HCT116 (cell line): ENCODE results near the gene PRKAG2. TPM values are rescaled to one million over a fixed set of nuclear protein-coding genes. Genes with fewer than 3 reads are reported as not detected.

Source experiments
- ATAC-seq: fragments of 200-7000 bp; cut with Tn5 transposase; 2 replicates; pipeline ENCODE4 v1.9.1; 2020; ENCODE audit warnings: mild to moderate bottlenecking, moderate library complexity
- BruUV-seq: library from RNA; stranded (reverse); fragments of 400-500 nt; replicated peaks from 2 replicates; lab custom pipeline; 2021; lab: Mats Ljungman, UMichigan
- CTCF ChIA-PET: fragments of 300-600 bp; sonication (Branson Sonifier 250); formaldehyde crosslinking; loops from one replicate; lab custom pipeline; 2021; ENCODE audit warnings: antibody characterized with exemption; lab: Charles Lee
- POLR2A ChIA-PET: fragments of 300-600, 350-600 bp; sonication (Branson Sonifier 250); formaldehyde crosslinking; loops from one replicate; lab custom pipeline; 2021; ENCODE audit warnings: antibody characterized with exemption; lab: Charles Lee
- RAD21 ChIA-PET, 2 experiments: fragments of 300-600 bp; sonication (Branson Sonifier 250); formaldehyde crosslinking; loops; one replicate each; lab custom pipeline; 2023; ENCODE audit warnings: low total read pairs in 2 of 2; ENCODE audit not compliant: uncharacterized antibody in 2 of 2, unreplicated experiment in 2 of 2, low non-redundant PET in 1 of 2; lab: Charles Lee
- DNase-seq: peaks from one replicate; pipeline ENCODE4 v3.0.0-alpha.2; 2010; ENCODE audit warnings: low read depth, low spot score
- H2AFZ ChIP-seq: fragments of 200-600 bp; shearing (Covaris generic), sonication (generic); 2 replicates; pipeline ENCODE4 v1.6.1; 2017; ENCODE audit warnings: low read depth, mixed run types, mixed read lengths, antibody characterized with exemption, low read length; ENCODE audit not compliant: poor library complexity, severe bottlenecking
- H3K27ac ChIP-seq: 2 replicates; pipeline ENCODE4 v1.5.1; 2012; ENCODE audit warnings: low read depth, low read length
- H3K27me3 ChIP-seq: fragments of 200-600 bp; sonication (generic); 2 replicates; pipeline ENCODE4 v1.6.1; 2016; ENCODE audit warnings: mixed run types, low read length, mixed read lengths; ENCODE audit not compliant: insufficient read depth
- H3K36me3 ChIP-seq, 2 experiments: fragments of 200-500 bp in 1 of 2; fragments of 200-600 bp in 1 of 2; sonication (Bioruptor generic) in 1 of 2; sonication (generic) in 1 of 2; 2 replicates each; pipeline versions ENCODE4 v1.5.1 to v1.6.1; 2014 to 2016; ENCODE audit warnings: low read length in 2 of 2, inconsistent platforms in 1 of 2, mixed read lengths in 1 of 2, mixed run types in 1 of 2; ENCODE audit not compliant: insufficient read depth in 2 of 2, control insufficient read depth in 1 of 2
- H3K4me1 ChIP-seq, 2 experiments: fragments of 200-600 bp in 1 of 2; sonication (generic) in 1 of 2; 2 replicates each; pipeline versions ENCODE4 v1.5.1 to v1.6.1; 2012 to 2017; ENCODE audit warnings: low read length in 2 of 2, inconsistent platforms in 1 of 2, mild to moderate bottlenecking in 1 of 2, mixed read lengths in 1 of 2, mixed run types in 1 of 2, moderate library complexity in 1 of 2; ENCODE audit not compliant: insufficient read depth in 2 of 2, control insufficient read depth in 1 of 2
- H3K4me2 ChIP-seq: fragments of 200-600 bp; sonication (generic); 2 replicates; pipeline ENCODE4 v1.6.1; 2017; ENCODE audit warnings: mixed run types, low read length, mixed read lengths
- H3K4me3 ChIP-seq, 2 experiments: fragments of 200-600 bp in 1 of 2; sonication (generic) in 1 of 2; replicated peaks in 1 of 2; 2 replicates each; pipeline ENCODE4 v1.5.1; 2011 to 2016; ENCODE audit warnings: low read length in 2 of 2, control low read depth in 1 of 2, low read depth in 1 of 2, mild to moderate bottlenecking in 1 of 2, mixed read lengths in 1 of 2, mixed run types in 1 of 2
- H3K79me2 ChIP-seq: fragments of 200-600 bp; sonication (generic); 2 replicates; pipeline ENCODE4 v1.6.1; 2017; ENCODE audit warnings: mild to moderate bottlenecking, mixed run types, low read length, moderate library complexity, mixed read lengths; ENCODE audit not compliant: insufficient read depth
- H3K9ac ChIP-seq: fragments of 200-600 bp; sonication (generic); 2 replicates; pipeline ENCODE4 v1.6.1; 2016; ENCODE audit warnings: low read length, mixed read lengths
- H3K9me2 ChIP-seq: fragments of 200-600 bp; sonication (generic), shearing (Covaris generic); 2 replicates; pipeline ENCODE4 v1.6.1; 2017; ENCODE audit warnings: mixed run types, mild to moderate bottlenecking, moderate library complexity; ENCODE audit not compliant: insufficient read depth
- H3K9me3 ChIP-seq, 2 experiments: fragments of 200-500 bp in 1 of 2; fragments of 200-600 bp in 1 of 2; sonication (Bioruptor generic) in 1 of 2; sonication (generic) in 1 of 2; 2 replicates each; pipeline ENCODE4 v1.6.1; 2014 to 2017; ENCODE audit warnings: low read length in 2 of 2, mixed read lengths in 2 of 2, inconsistent platforms in 1 of 2, low read depth in 1 of 2, mild to moderate bottlenecking in 1 of 2, mixed run types in 1 of 2, moderate library complexity in 1 of 2; ENCODE audit not compliant: control insufficient read depth in 1 of 2, insufficient read depth in 1 of 2
- H4K20me1 ChIP-seq: fragments of 200-600 bp; sonication (generic), shearing (Covaris generic); 2 replicates; pipeline ENCODE4 v1.6.1; 2017; ENCODE audit warnings: mixed run types, mild to moderate bottlenecking, moderate library complexity; ENCODE audit not compliant: insufficient read depth
- CTCF ChIP-seq, 3 experiments: fragments of 200-600 bp in 1 of 3; sonication (generic) in 1 of 3; IDR thresholded peaks in 2 of 3; conservative IDR thresholded peaks in 1 of 3; 2 replicates each; pipeline ENCODE4 v1.5.1; 2012 to 2017; ENCODE audit warnings: low read depth in 2 of 3, low read length in 2 of 3, antibody characterized with exemption in 1 of 3, borderline replicate concordance in 1 of 3, control low read depth in 1 of 3, mild to moderate bottlenecking in 1 of 3, mixed read lengths in 1 of 3, mixed run types in 1 of 3, moderate library complexity in 1 of 3; ENCODE audit not compliant: insufficient read depth in 1 of 3
- ELF1 ChIP-seq: IDR thresholded peaks from 2 replicates; pipeline ENCODE4 v1.6.1; 2012; ENCODE audit warnings: low read depth, borderline replicate concordance
- EZH2 ChIP-seq: fragments of 200-600 bp; sonication (generic); IDR thresholded peaks from 2 replicates; pipeline ENCODE4 v1.6.1; 2017; ENCODE audit warnings: antibody characterized with exemption, mixed run types
- JUND ChIP-seq: IDR thresholded peaks from 2 replicates; pipeline ENCODE4 v1.6.1; 2012
- POLR2A ChIP-seq: IDR thresholded peaks from 2 replicates; pipeline ENCODE4 v1.7.0; 2011; ENCODE audit warnings: borderline replicate concordance; ENCODE audit not compliant: insufficient read depth, insufficient read length; ENCODE audit errors: extremely low read depth
- SRF ChIP-seq: IDR thresholded peaks from 2 replicates; pipeline ENCODE4 v1.6.1; 2012; ENCODE audit warnings: low read depth
- TCF7L2 ChIP-seq: IDR thresholded peaks from 2 replicates; pipeline ENCODE4 v1.7.0; 2011; ENCODE audit warnings: borderline replicate concordance, inconsistent platforms; ENCODE audit not compliant: insufficient read depth, insufficient read length; ENCODE audit errors: extremely low read depth
- YY1 ChIP-seq: IDR thresholded peaks from 2 replicates; pipeline ENCODE4 v1.6.1; 2011; ENCODE audit warnings: low read length, low read depth, moderate library complexity, mild to moderate bottlenecking; ENCODE audit not compliant: insufficient replicate concordance; ENCODE audit errors: extremely low read depth
- intact Hi-C: fragments of 100-400 bp; cut with micrococcal nuclease; formaldehyde crosslinking; loops from 2 replicates; pipeline ENCODE4 v1.10.0; 2022
- total RNA-seq: library from RNA; stranded (reverse); gene quantifications from one replicate; pipeline ENCODE4 v1.2.1, GENCODE V29; 2021; ENCODE audit not compliant: unreplicated experiment
- TF ChIP-seq, protein P1 (sequence below): IDR thresholded peaks from 2 replicates; pipeline ENCODE4 v1.6.1; 2011; ENCODE audit warnings: mild to moderate bottlenecking, low read length, moderate library complexity; ENCODE audit not compliant: insufficient replicate concordance; ENCODE audit errors: extremely low read depth

Gene PRKAG2
- total RNA-seq, 1 experiment from 2014 or later = 23.6 TPM

DNA sequence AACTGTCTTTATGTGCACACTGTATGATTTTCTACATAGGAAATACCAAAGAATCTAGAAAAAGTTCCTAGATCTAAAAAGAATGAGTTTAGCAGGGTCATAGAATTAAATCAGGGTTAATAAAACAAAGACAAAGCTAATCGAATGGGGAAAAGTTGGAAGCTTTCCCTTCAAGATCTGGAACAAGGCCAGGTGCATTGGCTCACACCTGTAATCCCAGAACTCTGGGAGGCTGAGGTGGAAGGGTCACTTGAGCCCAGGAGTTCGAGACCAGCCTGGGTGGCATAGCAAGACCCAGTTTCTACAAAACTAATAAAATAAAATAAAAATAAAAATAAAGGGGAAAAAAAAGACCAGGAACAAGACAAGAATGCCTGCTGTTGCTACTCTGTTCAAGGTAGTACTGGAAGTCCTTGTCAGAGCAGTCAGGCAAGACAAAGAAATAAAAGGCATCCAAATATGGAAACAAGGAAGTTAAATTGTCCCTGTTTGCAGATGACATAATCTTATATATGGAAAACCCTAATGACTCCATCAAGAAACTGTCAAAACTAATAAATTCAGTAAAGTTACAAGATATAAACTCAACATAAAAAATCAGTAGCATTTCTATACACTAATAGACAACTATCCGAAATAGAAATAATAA, 281.1 kb downstream of the PRKAG2 start:
- Histone ChIP-seq H3K4me2 (no peak overlapping the region), H3K9me2 (no peaks in the 10 kb centered on the region), H3K79me2 (peaks cover 34% of the 10 kb centered on the region), H3K27ac (no peak overlapping the region), H3K4me3 (no peak overlapping the region), H2AFZ (no peak overlapping the region), H3K4me1 (peaks cover 53 to 82% of the 10 kb centered on the region in 2 experiments), H3K9ac (no peak overlapping the region), H3K9me3 (no peaks in the 10 kb centered on the region), H4K20me1 (no peaks in the 10 kb centered on the region), H3K27me3 (no peaks in the 10 kb centered on the region), H3K36me3 (0 out of 4 replicates have a peak, but pooled peaks cover 0 to 3% of the 10 kb centered on the region in 2 experiments)
- ATAC-seq (no peak), DNase-seq (no peak)
- ChIA-PET POLR2A (no interaction called here), CTCF (interaction anchor here (1.1 to 1.2 kb wide), 2 partner anchors 24 kb away, joined by 3 read pairs; no protein-coding TSS in a partner anchor), RAD21 (no interaction called here)
- TF ChIP-seq EZH2 = no peak
- TF ChIP-seq SRF = 0 out of 2 replicates have a peak, but pooled peaks have one; percentile 53
- intact Hi-C loops = no loop called here
- no TSS peak for BruUV-seq

DNA sequence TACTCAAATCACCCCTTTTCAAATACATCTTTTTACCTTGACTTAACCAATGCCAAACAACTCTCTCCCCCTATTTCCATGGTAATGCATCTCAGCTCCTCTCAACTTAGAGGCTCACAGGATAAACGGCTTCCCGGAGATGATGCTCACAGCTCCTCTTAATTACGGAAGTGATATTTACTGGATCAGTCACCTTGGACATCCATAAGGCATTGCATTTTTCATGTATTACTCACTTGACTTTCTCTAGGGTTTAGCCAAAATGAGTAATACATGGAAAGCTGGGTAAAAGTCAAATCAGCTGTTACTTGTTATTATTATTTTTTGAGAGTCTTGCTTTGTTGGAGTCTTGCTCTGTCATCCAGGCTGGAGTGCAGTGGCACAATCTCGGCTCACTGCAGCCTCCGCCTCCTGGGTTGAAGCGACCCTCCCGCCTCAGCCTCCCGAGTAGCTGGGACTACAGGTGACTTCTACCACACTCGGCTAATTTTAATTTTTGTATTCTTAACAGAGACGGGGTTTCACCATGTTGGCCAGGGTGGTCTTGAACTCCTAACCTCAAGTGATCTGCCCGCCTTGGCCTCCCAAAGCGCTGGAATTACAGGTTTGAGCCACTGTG, 283.9 kb downstream of the PRKAG2 start:
- intact Hi-C loops = no loop called here
- peaks cover 24 to 54% of the 10 kb centered on the region in 2 experiments for H3K4me1 ChIP-seq
- no peak overlapping the region for H3K4me3 ChIP-seq
- peaks cover 29% of the 10 kb centered on the region for H3K79me2 ChIP-seq
- no peak overlapping the region for H3K27ac ChIP-seq
- POLR2A ChIA-PET = no interaction called here
- 0 out of 4 replicates have a peak, but pooled peaks cover 0 to 3% of the 10 kb centered on the region in 2 experiments for H3K36me3 ChIP-seq
- no peak overlapping the region for H2AFZ ChIP-seq
- no peaks in the 10 kb centered on the region for H3K9me2 ChIP-seq
- no peaks in the 10 kb centered on the region for H4K20me1 ChIP-seq
- no TSS peak for BruUV-seq
- no peak overlapping the region for H3K9ac ChIP-seq
- CTCF ChIA-PET = no interaction called here
- H3K27me3 ChIP-seq = no peaks in the 10 kb centered on the region
- no peaks in the 10 kb centered on the region for H3K9me3 ChIP-seq
- peak; percentile 77 for ATAC-seq
- H3K4me2 ChIP-seq = peak overlapping the region; percentile 34
- DNase-seq = peak; percentile 47
- RAD21 ChIA-PET = no interaction called here
- TF ChIP-seq TCF7L2 (no peak), SRF (no peak; the same call in 1 of the 2 replicates), YY1 (no peak), JUND (peak; percentile 84), CTCF (IDR thresholded peaks at IDR 0.05 in 2 of 3, conservative IDR thresholded peaks at IDR 0.05 in 1 of 3; ENCODE audit: borderline replicate concordance in 1 of 3, insufficient read depth in 1 of 3, low read depth in 2 of 3, low read length in 2 of 3) (no peak), POLR2A (no peak), ELF1 (no peak)
- TF ChIP-seq, protein P1, sequence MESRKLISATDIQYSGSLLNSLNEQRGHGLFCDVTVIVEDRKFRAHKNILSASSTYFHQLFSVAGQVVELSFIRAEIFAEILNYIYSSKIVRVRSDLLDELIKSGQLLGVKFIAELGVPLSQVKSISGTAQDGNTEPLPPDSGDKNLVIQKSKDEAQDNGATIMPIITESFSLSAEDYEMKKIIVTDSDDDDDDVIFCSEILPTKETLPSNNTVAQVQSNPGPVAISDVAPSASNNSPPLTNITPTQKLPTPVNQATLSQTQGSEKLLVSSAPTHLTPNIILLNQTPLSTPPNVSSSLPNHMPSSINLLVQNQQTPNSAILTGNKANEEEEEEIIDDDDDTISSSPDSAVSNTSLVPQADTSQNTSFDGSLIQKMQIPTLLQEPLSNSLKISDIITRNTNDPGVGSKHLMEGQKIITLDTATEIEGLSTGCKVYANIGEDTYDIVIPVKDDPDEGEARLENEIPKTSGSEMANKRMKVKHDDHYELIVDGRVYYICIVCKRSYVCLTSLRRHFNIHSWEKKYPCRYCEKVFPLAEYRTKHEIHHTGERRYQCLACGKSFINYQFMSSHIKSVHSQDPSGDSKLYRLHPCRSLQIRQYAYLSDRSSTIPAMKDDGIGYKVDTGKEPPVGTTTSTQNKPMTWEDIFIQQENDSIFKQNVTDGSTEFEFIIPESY = no peak
